Measurements from ENCODE around the gene GSK3B.
"Not testable (repeated sequence)": the region's sequence is repeated elsewhere in the genome, so short reads cannot be mapped to it uniquely, and the experiment has no call there.

GSK3B gene

GRCh38 chr3:119990888-119991287 is 103.4 kb downstream of the GSK3B start:
- DNase-seq = no peak
- Histone ChIP-seq H3K4me1 (no peaks in the 10 kb centered on the region; the same call in 1 of the 2 replicates), H3K4me3 (ENCODE audit: low read depth, low read length) (no peak overlapping the region), H3K27me3 (no peaks in the 10 kb centered on the region), H3K9me3 (no peaks in the 10 kb centered on the region), H3K36me3 (no peaks in the 10 kb centered on the region)
- no peak for TF ChIP-seq CTCF (IDR thresholded peaks at IDR 0.05; ENCODE audit: low read depth, low read length)

GRCh38 chr3:119989981-119990655 is 104.1 kb downstream of the GSK3B start:
- Histone ChIP-seq H3K36me3 (no peaks in the 10 kb centered on the region), H3K27me3 (no peaks in the 10 kb centered on the region), H3K9me3 (peaks cover 2% of the 10 kb centered on the region; the same call in 1 of the 2 replicates), H3K4me1 (no peaks in the 10 kb centered on the region; the same call in 1 of the 2 replicates), H3K4me3 (ENCODE audit: low read depth, low read length) (no peak overlapping the region)
- no peak for TF ChIP-seq CTCF (IDR thresholded peaks at IDR 0.05; ENCODE audit: low read depth, low read length)
- DNase-seq = no peak

GRCh38 chr3:119986812-119987211 is 107.4 kb downstream of the GSK3B start:
- not testable (repeated sequence) for H3K4me1 ChIP-seq; H3K27me3 ChIP-seq; DNase-seq; H3K36me3 ChIP-seq; H3K9me3 ChIP-seq; H3K4me3 ChIP-seq (ENCODE audit: low read depth, low read length)

GRCh38 chr3:119981386-119981785 is 112.9 kb downstream of the GSK3B start:
- no peak for DNase-seq
- TF ChIP-seq CTCF (IDR thresholded peaks at IDR 0.05; ENCODE audit: low read depth, low read length) = no peak
- H3K4me3 ChIP-seq (ENCODE audit: low read depth, low read length) = no peak overlapping the region

GRCh38 chr3:119978554-119979208 is 115.6 kb downstream of the GSK3B start:
- no peaks in the 10 kb centered on the region for H3K9me3 ChIP-seq
- H3K4me3 ChIP-seq (ENCODE audit: low read depth, low read length) = no peak overlapping the region
- no peak for TF ChIP-seq CTCF (IDR thresholded peaks at IDR 0.05; ENCODE audit: low read depth, low read length)
- no peak for DNase-seq
- peaks cover 3% of the 10 kb centered on the region; the same call in 1 of the 2 replicates for H3K36me3 ChIP-seq
- no peaks in the 10 kb centered on the region; the same call in 1 of the 2 replicates for H3K4me1 ChIP-seq
- H3K27me3 ChIP-seq = no peaks in the 10 kb centered on the region

More at GRCh38 chr3:119981386-119981785, 112.9 kb downstream of the GSK3B start:
- no peaks in the 10 kb centered on the region for H3K27me3 ChIP-seq
- H3K4me1 ChIP-seq = no peaks in the 10 kb centered on the region
- peaks cover 5% of the 10 kb centered on the region; the same call in 1 of the 2 replicates for H3K9me3 ChIP-seq
- peaks cover 3% of the 10 kb centered on the region; the same call in 1 of the 2 replicates for H3K36me3 ChIP-seq

- Histone ChIP-seq H3K27me3 (no peaks in the 10 kb centered on the region), H3K4me3 (ENCODE audit: low read depth, low read length) (no peak overlapping the region), H3K36me3 (peaks cover 3% of the 10 kb centered on the region; the same call in 1 of the 2 replicates), H3K4me1 (no peaks in the 10 kb centered on the region; the same call in 1 of the 2 replicates), H3K9me3 (no peaks in the 10 kb centered on the region)
- TF ChIP-seq CTCF (IDR thresholded peaks at IDR 0.05; ENCODE audit: low read depth, low read length) = no peak
- no peak for DNase-seq
These were observed 116.9 kb downstream of the GSK3B start for GRCh38 chr3:119977353-119977752.

Measured in BE2C (cell line).